Ovary (tissue), 9 donors: ENCODE results near the gene LMF1. TPM values are rescaled to one million over a fixed set of nuclear protein-coding genes. Genes with fewer than 3 reads are reported as not detected.
"Not testable (repeated sequence)": the region's sequence is repeated elsewhere in the genome, so short reads cannot be mapped to it uniquely, and the experiment has no call there.

Source experiments
- DNase-seq, 5 donors: peaks; one replicate each; pipeline ENCODE4 v3.0.0-alpha.2; 2019 to 2020
- H3K27ac ChIP-seq, 2 donors: fragments of 200-600 bp; one replicate each; pipeline versions ENCODE4 v1.5.1 to v1.8.0; 2019 to 2022
- H3K27me3 ChIP-seq: fragments of 200-600 bp; one replicate; pipeline ENCODE4 v1.8.0; 2022
- H3K36me3 ChIP-seq: fragments of 200-600 bp; sonication (generic); one replicate; pipeline ENCODE4 v1.5.1; 2019
- H3K4me1 ChIP-seq: one replicate; pipeline ENCODE4 v1.8.1; 2013; ENCODE audit warnings: mild to moderate bottlenecking, moderate library complexity; ENCODE audit not compliant: insufficient read depth
- H3K4me3 ChIP-seq: fragments of 200-600 bp; sonication (generic); one replicate; pipeline ENCODE4 v1.5.1; 2017
- H3K9me3 ChIP-seq, 2 donors: fragments of 200-600 bp in 1 of 2; sonication (generic) in 1 of 2; one replicate each; pipeline versions ENCODE4 v1.5.1 to v1.8.1; 2013 to 2019; ENCODE audit warnings: mild to moderate bottlenecking in 1 of 2, moderate library complexity in 1 of 2
- EP300 ChIP-seq: sonication (generic); formaldehyde crosslinking; IDR thresholded peaks from one replicate; pipeline ENCODE4 v1.6.1; 2017; ENCODE audit warnings: antibody characterized with exemption
- POLR2A ChIP-seq: fragments of 450-650 bp; IDR thresholded peaks from one replicate; pipeline ENCODE4 v1.6.1; 2017; ENCODE audit warnings: antibody characterized with exemption, mild to moderate bottlenecking, moderate library complexity
- WGBS, 3 donors: extraction: QIAGEN DNeasy Blood & Tissue Kit in 1 of 3; methylation state at CpG; one replicate each; pipeline versions ENCODE4 v1.1.5 to v1.1.7; 2013 to 2017; 5-methylcytosine and 5-hydroxymethylcytosine counted together
- intact Hi-C, 4 donors: fragments of 100-400 bp; cut with DNase I; formaldehyde crosslinking; loops; one replicate each; pipeline versions ENCODE4 v1.11.0 to v1.15.1; 2022 to 2023
- polyA plus RNA-seq, 2 donors: library from polyadenylated mRNA; stranded (reverse); fragments of 200-250 nt in 1 of 2; fragments of 350-450 nt in 1 of 2; fragmentation: Illumina TruSeq in 1 of 2; extraction: RNeasy Lipid Tissue Mini Kit (QIAGEN cat#74804) in 1 of 2; gene quantifications; one replicate each; pipeline ENCODE4 v1.2.3, GENCODE V29; 2013 to 2014
- total RNA-seq, 7 donors: library from RNA; depleted of rRNA in 2 of 7; stranded (reverse); fragments of >200 nt in 2 of 7; fragmentation: NEBNext Ultra II Directional in 3 of 7; extraction: Animal tissue kit (Norgen Biotek cat#: 25700) in 3 of 7; gene quantifications; one replicate each; pipeline versions ENCODE4 v1.1.0 to v1.2.4, GENCODE V29; 2016 to 2023
- TF ChIP-seq, protein P1 (sequence below), 3 donors: fragments of 450-650 bp in 2 of 3; fragments of 200-600 bp in 1 of 3; IDR thresholded peaks; one replicate each; pipeline versions ENCODE4 v1.5.1 to v1.8.0; 2016 to 2022; ENCODE audit warnings: antibody characterized with exemption in 3 of 3, mild to moderate bottlenecking in 1 of 3
- donor health status: DM: no; HTN: no; CAD: no; lungs with moderate emphysema.
- donor health status: DM: no; HTN: no; CAD: no.
- donor health status: Bipolar disorder and iron deficiency.
- donor health status: DM: yes; HTN: yes; CAD: no.
- donor health status: DM: no; HTN: no; CAD: no.
- donor health status: DM: yes; HTN: yes; CAD: no.

Gene LMF1
- total and polyA plus RNA-seq, 9 donors, result 7.8 to 31.9 (median 23.6) TPM

DNA sequence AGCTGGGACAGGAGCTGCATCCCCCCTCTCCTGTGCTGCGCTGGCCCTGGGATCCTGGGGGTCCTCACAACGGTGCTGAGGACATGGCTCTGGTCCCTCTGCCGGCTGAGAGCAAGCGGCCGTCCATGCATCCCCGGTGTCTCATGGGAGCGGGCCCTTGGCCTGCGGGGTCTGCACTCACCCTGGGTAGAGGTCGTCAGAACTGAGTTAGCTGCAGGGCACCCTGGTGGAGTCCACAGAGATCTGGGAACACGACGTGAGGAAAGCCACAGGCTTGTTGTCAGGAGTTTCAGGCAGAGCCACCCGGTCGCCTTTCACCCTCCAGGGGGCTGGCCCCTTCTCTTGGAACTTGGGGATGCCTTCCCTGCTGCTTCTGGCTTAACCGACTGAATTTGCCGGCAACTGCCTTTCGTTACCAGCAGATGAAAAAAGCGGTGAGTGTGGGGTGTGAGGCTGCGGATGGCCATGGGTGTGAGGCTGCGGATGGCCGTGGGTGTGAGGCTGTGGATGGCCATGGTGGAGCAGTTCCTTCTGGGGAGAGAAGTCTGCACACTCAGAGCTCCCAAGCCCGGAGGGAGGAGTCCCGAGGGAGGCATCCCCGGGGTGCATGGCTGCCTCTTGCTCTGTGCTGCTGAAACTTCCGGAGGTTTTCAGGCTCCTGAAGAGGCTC is 81.7 kb downstream of the LMF1 start:
- intact Hi-C loops, result no loop called here
- no peak for DNase-seq
- H3K36me3 ChIP-seq, result no peaks in the 10 kb centered on the region
- TF ChIP-seq, protein P1, sequence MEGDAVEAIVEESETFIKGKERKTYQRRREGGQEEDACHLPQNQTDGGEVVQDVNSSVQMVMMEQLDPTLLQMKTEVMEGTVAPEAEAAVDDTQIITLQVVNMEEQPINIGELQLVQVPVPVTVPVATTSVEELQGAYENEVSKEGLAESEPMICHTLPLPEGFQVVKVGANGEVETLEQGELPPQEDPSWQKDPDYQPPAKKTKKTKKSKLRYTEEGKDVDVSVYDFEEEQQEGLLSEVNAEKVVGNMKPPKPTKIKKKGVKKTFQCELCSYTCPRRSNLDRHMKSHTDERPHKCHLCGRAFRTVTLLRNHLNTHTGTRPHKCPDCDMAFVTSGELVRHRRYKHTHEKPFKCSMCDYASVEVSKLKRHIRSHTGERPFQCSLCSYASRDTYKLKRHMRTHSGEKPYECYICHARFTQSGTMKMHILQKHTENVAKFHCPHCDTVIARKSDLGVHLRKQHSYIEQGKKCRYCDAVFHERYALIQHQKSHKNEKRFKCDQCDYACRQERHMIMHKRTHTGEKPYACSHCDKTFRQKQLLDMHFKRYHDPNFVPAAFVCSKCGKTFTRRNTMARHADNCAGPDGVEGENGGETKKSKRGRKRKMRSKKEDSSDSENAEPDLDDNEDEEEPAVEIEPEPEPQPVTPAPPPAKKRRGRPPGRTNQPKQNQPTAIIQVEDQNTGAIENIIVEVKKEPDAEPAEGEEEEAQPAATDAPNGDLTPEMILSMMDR (IDR thresholded peaks at IDR 0.05), result no peak
- TF ChIP-seq POLR2A, result no peak
- no peak for TF ChIP-seq EP300
- no peak overlapping the region for H3K27ac ChIP-seq
- 90 to 91% (median 90%) methylated on average over 24 of the region's 24 CpGs for WGBS, 3 donors
- H3K4me1 ChIP-seq, result no peaks in the 10 kb centered on the region
- no peaks in the 10 kb centered on the region for H3K27me3 ChIP-seq
- no peaks in the 10 kb centered on the region for H3K9me3 ChIP-seq
- no peak overlapping the region for H3K4me3 ChIP-seq

DNA sequence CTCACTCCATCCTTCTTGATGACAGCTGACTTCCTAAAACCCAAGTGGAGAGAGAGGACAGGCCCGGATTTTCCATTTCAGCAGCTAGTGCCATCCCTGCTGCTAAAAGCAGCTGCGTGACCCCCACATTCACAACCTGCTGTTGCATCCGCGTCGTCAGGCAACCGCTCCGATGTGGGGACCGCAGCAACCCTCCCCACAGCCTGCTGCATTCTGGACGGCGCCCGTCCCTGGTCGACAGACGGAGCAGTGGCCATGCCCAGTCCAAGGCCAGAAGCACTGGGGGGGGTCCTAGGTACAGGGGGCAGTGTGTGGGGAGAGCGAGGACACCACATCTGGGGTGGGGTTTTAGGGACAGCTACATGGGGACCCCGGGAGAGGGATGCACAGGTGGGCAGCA is 82.3 kb downstream of the LMF1 start:
- H3K4me1 ChIP-seq, intact Hi-C loops, H3K9me3 ChIP-seq, H3K27ac ChIP-seq, H3K4me3 ChIP-seq, H3K27me3 ChIP-seq, H3K36me3 ChIP-seq: not testable (repeated sequence)
- 89 to 93% (median 93%) methylated on average over 13 to 15 of the region's 15 CpGs for WGBS, 3 donors
- DNase-seq, result peak in 1 of 5 donors; percentile 12

DNA sequence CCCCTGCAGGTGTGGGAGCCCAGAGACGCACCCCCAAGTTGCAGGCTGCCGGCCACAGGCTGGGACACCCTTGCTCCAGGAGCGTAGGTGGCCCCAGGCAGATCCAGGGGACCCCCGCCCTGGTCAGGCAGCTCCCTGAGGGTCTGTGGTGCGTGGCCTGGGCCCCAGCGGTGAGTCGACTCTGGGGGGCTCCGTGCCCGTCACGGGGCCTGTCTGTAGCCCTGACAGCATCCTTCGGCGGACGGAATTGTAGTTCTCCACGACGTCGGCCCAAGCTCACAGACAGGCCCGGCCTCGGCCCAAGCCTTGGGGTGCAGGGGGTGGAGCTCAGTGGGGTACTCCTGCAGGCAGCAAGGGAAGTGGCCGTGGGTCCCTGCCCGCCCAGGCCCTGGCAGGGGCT is 82.9 kb downstream of the LMF1 start:
- no peaks in the 10 kb centered on the region for H3K36me3 ChIP-seq
- intact Hi-C loops, result no loop called here
- no peak overlapping the region for H3K27ac ChIP-seq
- H3K9me3 ChIP-seq, result no peaks in the 10 kb centered on the region
- TF ChIP-seq, protein P1 (IDR thresholded peaks at IDR 0.05), result no peak
- TF ChIP-seq POLR2A (no peak), EP300 (no peak)
- H3K27me3 ChIP-seq, result no peaks in the 10 kb centered on the region
- no peak overlapping the region for H3K4me3 ChIP-seq
- peak in 1 of 5 donors; percentile 14 for DNase-seq
- WGBS, 3 donors, result 93 to 96% (median 93%) methylated on average over 17 to 20 of the region's 20 CpGs
- H3K4me1 ChIP-seq, result no peaks in the 10 kb centered on the region

DNA sequence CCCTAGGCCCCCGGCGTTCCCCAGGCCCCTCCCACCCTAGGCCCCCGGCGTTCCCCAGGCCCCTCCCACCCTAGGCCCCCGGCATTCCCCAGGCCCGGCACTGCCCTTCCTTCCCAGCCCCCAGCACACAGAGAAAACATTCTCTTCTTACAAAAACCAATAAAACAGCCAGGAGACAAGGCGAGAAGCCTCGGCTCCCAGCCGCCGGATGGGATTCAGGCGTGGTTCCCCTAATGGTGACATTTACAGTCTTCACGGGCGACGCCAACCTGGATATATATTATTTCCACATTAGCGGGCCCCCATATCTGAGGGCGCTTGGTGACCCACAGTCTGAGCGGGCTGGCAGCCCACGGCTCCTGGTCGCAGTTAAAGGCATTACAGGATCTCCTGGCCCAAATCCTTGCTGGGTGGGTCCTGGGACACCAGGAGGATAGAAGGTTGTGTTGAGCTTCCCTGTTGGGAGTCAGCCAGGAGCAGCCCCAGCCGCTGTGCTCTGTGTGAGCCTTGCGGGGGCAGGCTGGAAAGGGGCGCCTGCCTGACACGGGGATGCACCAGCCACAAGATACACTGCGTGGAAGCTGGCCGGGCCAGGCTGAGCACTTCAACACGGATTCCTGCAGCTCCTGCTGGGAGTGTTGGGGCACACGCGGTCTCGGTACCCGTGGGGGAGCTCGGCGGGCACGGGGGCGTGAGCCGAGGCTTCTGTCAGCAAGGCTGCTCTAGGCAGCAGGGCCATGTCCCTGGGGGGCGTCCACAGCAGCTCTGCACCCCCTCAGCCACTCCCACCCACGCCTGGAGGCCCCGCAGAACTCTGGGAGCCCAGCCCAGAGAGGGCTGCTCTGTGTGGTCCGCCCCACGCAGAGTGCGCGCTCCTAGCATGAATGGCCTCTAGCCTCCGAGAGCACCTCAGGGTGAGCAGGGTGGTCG is 83.7 kb downstream of the LMF1 start:
- TF ChIP-seq, protein P1 (IDR thresholded peaks at IDR 0.05), result no peak
- TF ChIP-seq POLR2A (no peak), EP300 (no peak)
- peak in 1 of 5 donors; percentile 16 for DNase-seq
- intact Hi-C loops, result no loop called here
- H3K4me1 ChIP-seq, result no peaks in the 10 kb centered on the region
- no peaks in the 10 kb centered on the region for H3K27me3 ChIP-seq
- H3K9me3 ChIP-seq, result no peaks in the 10 kb centered on the region
- H3K36me3 ChIP-seq, result no peaks in the 10 kb centered on the region
- no peak overlapping the region for H3K4me3 ChIP-seq
- WGBS, 3 donors, result 35 to 42% (median 37%) methylated on average over 30 to 43 of the region's 44 CpGs
- H3K27ac ChIP-seq, result no peak overlapping the region
